Rectal smooth muscle tissue (tissue), 1 donor: ENCODE measurements around the gene EZR.

Source experiments
- H3K27ac ChIP-seq: one replicate; pipeline ENCODE4 v1.7.0; 2013; ENCODE audit warnings: low read depth, low read length, inconsistent platforms
- H3K27me3 ChIP-seq: one replicate; pipeline ENCODE4 v1.7.0; 2013; ENCODE audit warnings: low read length; ENCODE audit not compliant: control insufficient read depth, insufficient read depth
- H3K36me3 ChIP-seq: one replicate; pipeline ENCODE4 v1.7.0; 2013; ENCODE audit warnings: low read length; ENCODE audit not compliant: control insufficient read depth, insufficient read depth
- H3K4me1 ChIP-seq: one replicate; pipeline ENCODE4 v1.7.0; 2013; ENCODE audit warnings: low read length; ENCODE audit not compliant: control insufficient read depth, insufficient read depth
- H3K4me3 ChIP-seq: one replicate; pipeline ENCODE4 v1.7.0; 2013; ENCODE audit warnings: low read length
- H3K9ac ChIP-seq: one replicate; pipeline ENCODE4 v1.7.0; 2013; ENCODE audit warnings: low read length

Gene EZR

DNA sequence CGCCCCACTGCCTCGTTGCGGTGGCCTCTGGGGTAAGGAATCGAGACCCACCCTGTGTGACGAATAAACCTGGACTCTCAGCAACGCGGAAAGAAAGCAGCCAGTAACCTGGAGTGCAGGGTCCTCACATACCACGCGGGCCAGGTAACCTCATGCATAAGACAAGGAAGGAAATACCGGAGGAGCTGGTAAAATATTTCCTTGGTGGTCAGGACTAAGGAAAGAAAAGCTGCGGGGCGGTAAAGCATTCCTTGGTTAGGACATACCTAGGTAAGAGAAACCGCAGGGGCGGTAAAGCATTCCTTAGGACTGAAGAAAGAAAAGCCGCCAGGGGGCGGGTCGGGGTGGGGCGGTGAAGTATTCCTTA is 88.6 kb downstream of the EZR start:
- no peak overlapping the region for H3K9ac ChIP-seq
- H3K27me3 ChIP-seq: no peaks in the 10 kb centered on the region
- H3K4me1 ChIP-seq: no peaks in the 10 kb centered on the region
- no peak overlapping the region for H3K27ac ChIP-seq
- no peak overlapping the region for H3K4me3 ChIP-seq
- H3K36me3 ChIP-seq: no peaks in the 10 kb centered on the region

DNA sequence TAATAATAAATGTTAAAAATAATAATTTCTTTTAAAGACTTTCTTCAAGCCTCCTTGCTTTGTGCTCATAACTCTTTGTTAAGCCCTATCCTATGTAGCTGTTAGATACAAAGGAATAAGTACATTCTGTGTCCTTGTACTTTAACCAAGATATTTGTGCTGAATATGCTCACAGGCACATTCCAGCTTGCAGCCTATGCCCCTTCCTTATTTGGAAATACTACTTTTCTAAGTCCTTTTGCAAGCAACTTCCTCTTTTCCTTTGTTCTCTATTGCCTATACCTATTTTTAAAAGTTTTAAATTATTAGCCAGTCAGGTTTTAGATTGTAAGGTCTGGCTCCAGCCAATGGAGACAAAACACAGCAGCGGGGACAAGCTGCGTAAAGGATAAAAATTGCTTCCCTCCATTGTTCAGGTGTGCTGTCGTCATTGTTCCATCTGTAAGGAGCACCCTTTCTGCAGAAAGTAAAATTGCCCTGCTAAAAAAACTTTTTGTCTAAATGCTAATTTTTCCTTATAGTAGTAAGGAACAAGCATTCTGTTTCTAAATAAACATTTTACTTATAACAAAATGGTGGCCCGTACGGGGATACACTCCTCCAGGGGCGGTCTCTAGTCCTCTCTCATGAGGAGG is 89.1 kb downstream of the EZR start:
- Histone ChIP-seq H3K9ac (no peak overlapping the region), H3K36me3 (no peaks in the 10 kb centered on the region), H3K4me3 (no peak overlapping the region), H3K27me3 (no peaks in the 10 kb centered on the region), H3K27ac (no peak overlapping the region), H3K4me1 (no peaks in the 10 kb centered on the region)

DNA sequence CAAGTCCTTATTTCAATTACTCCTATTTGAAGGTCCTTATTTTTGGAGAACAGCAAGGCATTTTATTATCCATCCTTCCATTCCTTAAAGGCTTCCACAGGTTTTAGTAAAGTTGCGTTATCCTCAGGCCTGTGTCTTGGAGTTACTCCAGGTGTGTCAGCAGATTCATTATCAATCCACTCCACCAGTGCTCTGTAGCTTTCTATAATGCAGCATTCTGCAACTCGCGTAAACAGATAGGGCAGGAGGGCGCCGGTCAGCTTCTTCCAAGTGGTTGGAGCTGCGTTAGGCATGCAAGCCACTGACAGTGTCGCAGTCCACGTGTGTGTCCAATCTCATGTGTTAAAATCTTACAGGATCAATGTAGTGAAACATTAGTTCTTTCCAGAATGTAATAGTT is 93.5 kb downstream of the EZR start:
- Histone ChIP-seq H3K4me1 (no peaks in the 10 kb centered on the region), H3K36me3 (no peaks in the 10 kb centered on the region), H3K27me3 (no peaks in the 10 kb centered on the region), H3K9ac (no peak overlapping the region), H3K4me3 (no peak overlapping the region), H3K27ac (no peak overlapping the region)

DNA sequence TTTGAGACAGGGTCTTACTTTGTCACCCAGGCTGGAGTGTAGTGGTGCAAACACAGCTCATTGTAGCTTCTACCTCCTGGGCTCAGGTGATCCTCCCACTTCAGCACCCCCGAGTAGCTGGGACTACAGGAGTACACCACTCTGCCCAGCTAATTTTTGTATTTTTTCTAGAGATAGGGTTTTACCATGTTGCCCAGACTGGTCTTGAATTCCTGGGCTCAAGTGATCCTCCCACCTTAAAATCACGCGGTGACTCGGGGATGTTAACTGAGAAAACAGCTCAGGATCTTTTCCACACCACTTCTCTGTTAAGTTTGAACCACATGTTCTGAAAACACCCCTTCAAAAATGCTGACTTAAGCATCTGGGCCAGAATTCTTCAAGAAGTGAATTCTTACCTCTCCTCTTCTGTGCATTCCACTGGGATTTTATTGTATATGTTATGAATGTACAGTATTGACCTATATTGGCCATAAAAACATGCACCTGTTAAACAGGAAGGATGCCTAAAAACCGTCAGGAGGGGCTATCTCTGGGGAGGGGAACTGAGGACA is 96.9 kb downstream of the EZR start:
- Histone ChIP-seq H3K4me1 (no peaks in the 10 kb centered on the region), H3K9ac (no peak overlapping the region), H3K27me3 (no peaks in the 10 kb centered on the region), H3K36me3 (no peaks in the 10 kb centered on the region), H3K4me3 (no peak overlapping the region), H3K27ac (no peak overlapping the region)

DNA sequence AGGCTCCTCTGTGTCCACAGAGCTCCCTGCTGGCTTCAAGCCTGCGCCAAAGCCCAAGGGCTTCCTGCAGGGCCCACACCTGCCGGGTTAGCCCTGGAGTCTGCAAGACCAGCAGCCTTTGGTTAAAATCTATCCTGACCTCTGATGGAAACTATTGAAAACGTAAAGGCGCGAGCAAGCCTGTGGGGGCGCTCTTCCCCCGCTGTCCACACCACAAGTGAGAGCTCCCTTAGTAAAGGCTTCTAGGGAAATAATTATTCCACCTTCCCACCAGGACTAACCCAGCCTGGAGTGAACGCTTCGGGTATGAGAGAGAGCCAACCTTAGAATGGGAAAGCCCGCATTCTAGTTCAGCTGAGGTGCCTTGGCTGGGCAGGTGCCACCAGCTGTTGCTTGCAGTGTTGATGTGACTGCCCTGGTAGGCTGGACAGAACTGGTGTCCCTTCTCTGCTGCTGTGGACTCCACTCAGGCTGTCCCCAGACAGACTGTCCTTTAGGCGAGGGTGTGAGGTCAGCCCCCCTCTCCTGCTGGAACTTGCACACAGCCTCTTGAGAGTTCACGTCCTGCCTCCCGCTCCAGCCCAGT is 100.6 kb downstream of the EZR start:
- no peak overlapping the region for H3K27ac ChIP-seq
- H3K9ac ChIP-seq: no peak overlapping the region
- no peaks in the 10 kb centered on the region for H3K4me1 ChIP-seq

DNA sequence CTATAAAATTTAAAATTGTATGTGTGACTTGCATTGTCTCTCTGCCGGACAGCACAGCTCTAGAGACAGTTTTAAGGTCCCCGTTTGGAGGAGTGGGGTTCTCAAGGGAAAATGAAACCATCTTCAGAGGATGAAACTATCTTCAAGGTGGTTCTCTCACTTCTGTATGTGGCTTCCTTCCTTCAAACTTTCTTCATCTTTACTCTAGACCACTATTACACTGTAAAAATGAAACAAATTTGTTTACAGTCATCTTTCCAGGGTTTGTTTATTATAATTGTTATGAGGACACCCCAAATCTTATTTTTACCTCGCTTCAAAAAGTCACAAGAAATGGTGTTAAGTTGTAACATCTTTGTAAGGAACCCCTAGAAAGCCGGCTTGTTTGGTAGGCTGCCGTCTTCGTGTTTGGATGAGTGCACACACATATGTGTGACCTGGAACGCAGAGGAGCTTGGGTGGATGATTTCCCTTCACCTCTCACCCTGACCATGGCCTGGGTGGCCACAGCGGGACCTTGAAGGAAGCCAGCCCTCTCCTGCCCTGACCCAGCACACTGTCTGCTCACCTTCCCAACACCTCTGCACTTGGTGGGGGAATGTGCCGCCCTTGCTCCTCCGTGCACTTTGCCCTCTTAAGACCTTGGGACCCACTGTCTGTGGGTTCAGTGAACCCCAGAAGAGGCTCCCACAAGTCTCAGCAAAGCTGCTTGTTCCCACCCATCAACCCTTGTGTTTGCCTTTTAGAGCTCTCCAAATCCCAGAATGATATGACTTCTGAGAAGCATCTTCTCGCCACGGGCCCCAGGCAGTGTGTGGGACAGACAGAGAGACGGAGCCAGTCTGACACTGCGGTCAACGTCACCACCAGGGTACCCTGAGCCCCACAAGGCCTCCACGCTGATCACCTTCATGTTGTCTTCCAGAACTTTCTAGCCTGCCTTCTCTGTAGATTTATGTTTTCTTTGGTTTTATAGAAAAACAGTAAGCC is 101.5 kb downstream of the EZR start:
- H3K27me3 ChIP-seq: no peaks in the 10 kb centered on the region
- no peak overlapping the region for H3K9ac ChIP-seq
- no peaks in the 10 kb centered on the region for H3K4me1 ChIP-seq
- H3K36me3 ChIP-seq: no peaks in the 10 kb centered on the region
- no peak overlapping the region for H3K4me3 ChIP-seq
- H3K27ac ChIP-seq: no peak overlapping the region

More for the DNA sequence above, 100.6 kb downstream of the EZR start:
- Histone ChIP-seq H3K4me3 (no peak overlapping the region), H3K27me3 (no peaks in the 10 kb centered on the region), H3K36me3 (no peaks in the 10 kb centered on the region)
